DND-41 (cell line): ENCODE results near the gene GAS5.

Source experiments
- CTCF ChIP-seq: IDR thresholded peaks from 2 replicates; pipeline ENCODE4 v1.5.1; 2012; ENCODE audit warnings: borderline replicate concordance, low read length, moderate library complexity, mild to moderate bottlenecking; ENCODE audit not compliant: poor library complexity, severe bottlenecking; ENCODE audit errors: extremely low read depth
- EZH2 ChIP-seq: IDR thresholded peaks from 3 replicates; pipeline ENCODE4 v1.6.1; 2012; ENCODE audit warnings: borderline replicate concordance, low read depth, mild to moderate bottlenecking, moderate library complexity, low read length, inconsistent platforms; ENCODE audit not compliant: severe bottlenecking

DNA sequence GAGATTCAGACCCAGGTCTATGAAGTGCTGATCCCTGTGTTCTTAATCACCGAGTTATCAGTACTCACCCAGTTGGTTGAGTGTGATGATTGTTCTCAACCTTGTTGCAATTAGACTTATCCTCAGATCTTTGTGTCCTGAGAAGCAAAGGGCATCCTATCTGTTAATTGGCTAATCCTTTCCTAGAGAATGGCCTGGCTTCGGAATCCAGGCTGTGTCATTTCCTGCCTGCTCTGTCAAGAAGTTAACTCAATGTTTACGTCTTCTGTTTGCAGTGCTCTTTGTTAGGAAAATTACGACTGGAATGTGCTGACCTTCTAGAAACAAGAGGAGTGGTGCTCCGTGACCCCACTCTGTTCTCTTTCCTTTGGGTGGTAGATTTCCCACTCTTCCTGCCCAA is 14.7 kb downstream of the GAS5 start:
- TF ChIP-seq CTCF = no peak
- no peak for TF ChIP-seq EZH2
